Panc1 (cell line): ENCODE data around the gene KCNN3. TPM values are rescaled to one million over a fixed set of nuclear protein-coding genes. Genes with fewer than 3 reads are reported as not detected.

Experiments used
- ATAC-seq: fragments of 200-7000 bp; cut with Tn5 transposase; 2 replicates; pipeline ENCODE4 v1.9.1; 2020; ENCODE audit warnings: mild to moderate bottlenecking, moderate library complexity
- BruUV-seq: library from RNA; stranded (reverse); fragments of 400-500 nt; replicated peaks from 2 replicates; lab custom pipeline; 2021; lab: Mats Ljungman, UMichigan
- CTCF ChIA-PET: fragments of 300-600 bp; sonication (Branson Sonifier 250); formaldehyde crosslinking; loops from one replicate; lab custom pipeline; 2022; ENCODE audit warnings: antibody characterized with exemption; lab: Charles Lee
- POLR2A ChIA-PET: fragments of 300-600 bp; sonication (Branson Sonifier 250); formaldehyde crosslinking; loops from one replicate; lab custom pipeline; 2022; ENCODE audit warnings: antibody characterized with exemption; lab: Charles Lee
- DNase-seq: peaks from one replicate; pipeline ENCODE4 v3.0.0-alpha.2; 2010; ENCODE audit warnings: low read depth, low spot score
- H3K27ac ChIP-seq: 2 replicates; pipeline ENCODE4 v1.5.1; 2011; ENCODE audit warnings: mild to moderate bottlenecking, low read length, inconsistent platforms
- H3K27me3 ChIP-seq: fragments of 200-500 bp; sonication (Bioruptor generic); 2 replicates; pipeline ENCODE4 v1.6.0; 2014; ENCODE audit warnings: low read length, inconsistent platforms; ENCODE audit not compliant: control insufficient read depth, insufficient read depth
- H3K36me3 ChIP-seq: fragments of 200-500 bp; sonication (Bioruptor generic); 2 replicates; pipeline ENCODE4 v1.5.1; 2014; ENCODE audit warnings: inconsistent platforms, mild to moderate bottlenecking, low read length, moderate library complexity; ENCODE audit not compliant: control insufficient read depth, insufficient read depth
- H3K4me1 ChIP-seq: 2 replicates; pipeline ENCODE4 v1.5.1; 2011; ENCODE audit warnings: inconsistent platforms, mild to moderate bottlenecking, low read length, moderate library complexity; ENCODE audit not compliant: control insufficient read depth, insufficient read depth
- H3K4me3 ChIP-seq, 2 experiments: 2 replicates each; pipeline ENCODE4 v1.5.1; 2011 to 2012; ENCODE audit warnings: low read depth in 2 of 2, low read length in 2 of 2, mild to moderate bottlenecking in 2 of 2, inconsistent platforms in 1 of 2, moderate library complexity in 1 of 2
- H3K9me3 ChIP-seq: fragments of 200-500 bp; sonication (Bioruptor generic); 2 replicates; pipeline ENCODE4 v1.5.1; 2014; ENCODE audit warnings: low read depth, mild to moderate bottlenecking, inconsistent platforms, low read length, moderate library complexity; ENCODE audit not compliant: control insufficient read depth, insufficient read depth
- CTCF ChIP-seq: fragments of 450-650 bp; IDR thresholded peaks from 2 replicates; pipeline ENCODE4 v1.5.1; 2017; ENCODE audit warnings: mild to moderate bottlenecking
- POLR2AphosphoS5 ChIP-seq: IDR thresholded peaks from 2 replicates; pipeline ENCODE4 v1.6.1; 2012; ENCODE audit warnings: mild to moderate bottlenecking, low read depth, low read length, moderate library complexity
- REST ChIP-seq, 2 experiments: IDR thresholded peaks; 2 replicates each; pipeline ENCODE4 v1.6.1; 2011 to 2012; ENCODE audit warnings: low read depth in 2 of 2, control low read depth in 1 of 2, low read length in 1 of 2, mild to moderate bottlenecking in 1 of 2, moderate library complexity in 1 of 2; ENCODE audit not compliant: insufficient read depth in 1 of 2
- SIN3A ChIP-seq: IDR thresholded peaks from 2 replicates; pipeline ENCODE4 v1.6.1; 2012; ENCODE audit warnings: low read depth, mild to moderate bottlenecking, low read length, moderate library complexity, borderline replicate concordance; ENCODE audit not compliant: insufficient read depth
- TCF7L2 ChIP-seq: IDR thresholded peaks from 2 replicates; pipeline ENCODE4 v1.6.1; 2011; ENCODE audit warnings: mild to moderate bottlenecking, low read depth, low read length, inconsistent platforms
- in situ Hi-C: cut with HindIII; loops from 2 replicates; pipeline ENCODE4 v1.10.0; 2016; ENCODE audit warnings: low sequenced_read_pairs, low pct_unique_long_range_greater_than_20kb
- intact Hi-C: fragments of 100-400 bp; cut with micrococcal nuclease; formaldehyde crosslinking; loops from one replicate; pipeline ENCODE4 v1.10.0; 2022; ENCODE audit not compliant: unreplicated experiment
- total RNA-seq: library from RNA; stranded (reverse); gene quantifications from one replicate; pipeline ENCODE4 v1.2.1, GENCODE V29; 2021; ENCODE audit not compliant: unreplicated experiment

KCNN3 gene
- total RNA-seq, 1 experiment from 2014 or later = 0.05 TPM

DNA sequence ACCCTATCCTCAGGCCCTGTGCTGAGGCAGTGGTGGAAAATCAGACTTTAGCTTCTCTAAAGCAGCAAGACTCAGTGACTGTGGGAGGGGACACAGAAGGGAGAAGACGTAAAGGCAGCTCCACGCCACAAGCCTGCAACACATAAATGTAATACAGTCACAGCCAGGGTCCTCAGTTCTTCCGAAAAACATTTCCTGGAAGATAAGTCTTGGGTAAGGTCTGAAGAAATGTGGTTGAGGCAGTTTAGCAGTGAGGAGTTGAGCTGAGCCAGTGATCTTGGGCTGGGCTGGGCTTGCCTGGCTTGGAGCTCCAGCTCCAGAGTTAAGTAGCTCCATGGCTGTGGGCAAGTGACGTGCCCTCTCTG lies 134.3 kb downstream of the KCNN3 start:
- H3K36me3 ChIP-seq = no peaks in the 10 kb centered on the region
- DNase-seq (no peak), ATAC-seq (no peak)
- peaks cover 31% of the 10 kb centered on the region for H3K27me3 ChIP-seq
- TF ChIP-seq POLR2AphosphoS5 (no peak), SIN3A (no peak), TCF7L2 (no peak), CTCF (no peak), REST (IDR thresholded peaks at IDR 0.05; ENCODE audit: insufficient read depth in 1 of 2, low read depth in 2 of 2, low read length in 1 of 2) (no peak)
- H3K4me3 ChIP-seq = no peak overlapping the region
- intact Hi-C loops = no loop called here
- H3K9me3 ChIP-seq = no peaks in the 10 kb centered on the region
- in situ Hi-C loops = no loop called here
- ChIA-PET CTCF (no interaction called here), POLR2A (no interaction called here)
- no peaks in the 10 kb centered on the region for H3K4me1 ChIP-seq
- no peak overlapping the region for H3K27ac ChIP-seq
- BruUV-seq = no TSS peak

- CTCF ChIA-PET = no interaction called here
- no peak overlapping the region for H3K27ac ChIP-seq
- ATAC-seq (no peak), DNase-seq (no peak)
- in situ Hi-C loops (no loop called here), intact Hi-C loops (no loop called here)
- TF ChIP-seq SIN3A (no peak), POLR2AphosphoS5 (no peak), REST (IDR thresholded peaks at IDR 0.05; ENCODE audit: insufficient read depth in 1 of 2, low read depth in 2 of 2, low read length in 1 of 2) (no peak), TCF7L2 (no peak), CTCF (no peak)
- no TSS peak for BruUV-seq
- POLR2A ChIA-PET = no interaction called here
- H3K27me3 ChIP-seq = peaks cover 27% of the 10 kb centered on the region
- H3K9me3 ChIP-seq = no peaks in the 10 kb centered on the region
- H3K4me1 ChIP-seq = no peaks in the 10 kb centered on the region
- H3K36me3 ChIP-seq = no peaks in the 10 kb centered on the region
- H3K4me3 ChIP-seq = no peak overlapping the region
Observed at GRCh38 chr1:154735061-154735803, 134.8 kb downstream of the KCNN3 start.
